ENCODE data around the gene KNOP1. TPM values are rescaled to one million over a fixed set of nuclear protein-coding genes. Genes with fewer than 3 reads are reported as not detected.

Gene KNOP1
- total RNA-seq, 1 donor from 2014 or later: 10.9 TPM

DNA sequence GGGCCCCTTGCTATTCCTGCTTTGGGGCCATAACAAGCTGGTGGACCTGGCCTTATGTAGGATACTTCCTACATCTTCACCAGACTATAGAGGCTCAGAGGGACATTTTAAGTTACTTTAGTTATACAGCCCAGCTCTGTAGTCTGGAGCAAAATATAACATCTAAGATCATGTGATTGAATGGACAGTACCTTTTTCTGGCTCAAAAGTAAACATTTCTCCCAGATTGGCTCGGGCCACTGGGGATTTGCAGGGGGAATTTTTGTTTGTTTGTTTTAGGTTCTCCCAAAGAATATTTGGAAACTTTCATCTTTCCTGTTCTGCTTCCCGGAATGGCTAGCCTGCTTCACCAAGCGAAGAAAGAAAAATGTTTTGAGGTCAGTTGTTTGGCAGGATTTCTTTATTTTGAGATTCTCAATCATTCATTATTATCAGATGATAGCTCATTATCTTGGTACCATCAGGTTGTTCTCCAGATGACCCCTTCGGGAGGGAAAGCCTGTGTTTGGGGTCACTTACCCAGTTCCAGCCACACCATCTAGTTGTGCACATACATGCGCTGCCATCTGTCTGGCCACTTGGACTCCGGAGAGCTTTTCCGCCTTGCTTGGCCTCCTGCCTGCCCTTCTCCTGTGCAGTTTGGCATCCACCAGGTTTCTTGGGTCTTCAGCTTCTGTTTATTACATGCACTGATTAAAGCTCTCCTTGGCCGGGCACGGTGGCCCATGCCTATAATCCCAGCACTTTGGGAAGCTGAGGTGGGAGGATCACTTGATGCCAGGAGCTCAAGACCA is 17.2 kb upstream of the KNOP1 start:
- ATAC-seq: no peak
- Histone ChIP-seq H3K9me3 (no peaks in the 10 kb centered on the region), H3K27ac (no peak overlapping the region), H3K27me3 (ENCODE audit: low read depth) (no peaks in the 10 kb centered on the region), H3K4me1 (no peaks in the 10 kb centered on the region), H3K4me3 (no peak overlapping the region), H3K36me3 (peaks cover 13% of the 10 kb centered on the region)
- TF ChIP-seq, protein P1, sequence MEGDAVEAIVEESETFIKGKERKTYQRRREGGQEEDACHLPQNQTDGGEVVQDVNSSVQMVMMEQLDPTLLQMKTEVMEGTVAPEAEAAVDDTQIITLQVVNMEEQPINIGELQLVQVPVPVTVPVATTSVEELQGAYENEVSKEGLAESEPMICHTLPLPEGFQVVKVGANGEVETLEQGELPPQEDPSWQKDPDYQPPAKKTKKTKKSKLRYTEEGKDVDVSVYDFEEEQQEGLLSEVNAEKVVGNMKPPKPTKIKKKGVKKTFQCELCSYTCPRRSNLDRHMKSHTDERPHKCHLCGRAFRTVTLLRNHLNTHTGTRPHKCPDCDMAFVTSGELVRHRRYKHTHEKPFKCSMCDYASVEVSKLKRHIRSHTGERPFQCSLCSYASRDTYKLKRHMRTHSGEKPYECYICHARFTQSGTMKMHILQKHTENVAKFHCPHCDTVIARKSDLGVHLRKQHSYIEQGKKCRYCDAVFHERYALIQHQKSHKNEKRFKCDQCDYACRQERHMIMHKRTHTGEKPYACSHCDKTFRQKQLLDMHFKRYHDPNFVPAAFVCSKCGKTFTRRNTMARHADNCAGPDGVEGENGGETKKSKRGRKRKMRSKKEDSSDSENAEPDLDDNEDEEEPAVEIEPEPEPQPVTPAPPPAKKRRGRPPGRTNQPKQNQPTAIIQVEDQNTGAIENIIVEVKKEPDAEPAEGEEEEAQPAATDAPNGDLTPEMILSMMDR (IDR thresholded peaks at IDR 0.05): no peak
- DNase-seq: no peak
- intact Hi-C loops (cut with DNase I): no loop called here

DNA sequence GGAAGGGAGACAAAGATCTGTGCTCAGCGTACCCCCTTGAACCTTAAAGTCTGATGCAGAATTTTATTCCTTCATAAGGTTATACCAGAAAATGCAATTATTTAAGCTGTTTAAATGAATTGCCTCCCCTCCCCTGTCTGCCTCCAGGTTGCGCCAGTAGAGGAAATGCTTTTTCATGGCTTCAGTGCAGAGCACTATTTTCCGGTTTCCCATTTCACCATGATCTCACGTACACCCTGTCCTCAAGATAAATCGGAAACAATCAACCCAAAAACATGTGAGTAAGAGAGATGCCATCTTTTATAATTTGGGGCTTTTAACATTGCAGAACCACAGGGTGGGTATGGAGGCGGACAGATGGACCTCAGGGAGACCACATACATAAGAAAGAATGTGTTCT is 15.5 kb upstream of the KNOP1 start:
- Histone ChIP-seq H3K4me3 (no peak overlapping the region), H3K27me3 (ENCODE audit: low read depth) (no peaks in the 10 kb centered on the region), H3K4me1 (no peaks in the 10 kb centered on the region), H3K27ac (no peak overlapping the region), H3K9me3 (no peaks in the 10 kb centered on the region), H3K36me3 (peaks cover 13% of the 10 kb centered on the region)
- TF ChIP-seq, protein P1 (IDR thresholded peaks at IDR 0.05): no peak
- no peak for ATAC-seq
- intact Hi-C loops (cut with DNase I): no loop called here
- no peak for DNase-seq

DNA sequence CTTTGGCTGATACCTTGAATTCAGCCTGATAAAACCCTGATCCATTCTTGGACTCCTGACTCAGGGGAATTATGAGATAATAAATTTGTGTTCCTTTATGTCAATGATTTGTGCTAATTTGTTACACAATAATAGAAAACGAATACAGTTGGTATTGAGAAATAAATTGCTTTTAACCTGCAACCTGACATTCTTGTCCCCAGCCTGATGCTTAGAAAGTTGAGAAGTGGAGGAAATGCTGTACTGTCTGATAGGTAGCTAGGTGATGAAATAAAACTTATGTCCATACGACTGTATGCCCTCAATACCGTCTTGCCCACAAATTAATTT is 10.6 kb upstream of the KNOP1 start:
- Histone ChIP-seq H3K4me1 (no peaks in the 10 kb centered on the region), H3K9me3 (no peaks in the 10 kb centered on the region), H3K4me3 (no peak overlapping the region), H3K27me3 (ENCODE audit: low read depth) (no peaks in the 10 kb centered on the region), H3K27ac (no peak overlapping the region), H3K36me3 (no peaks in the 10 kb centered on the region)
- TF ChIP-seq, protein P1 (IDR thresholded peaks at IDR 0.05): no peak
- no peak for ATAC-seq
- intact Hi-C loops (cut with DNase I): no loop called here
- no peak for DNase-seq

DNA sequence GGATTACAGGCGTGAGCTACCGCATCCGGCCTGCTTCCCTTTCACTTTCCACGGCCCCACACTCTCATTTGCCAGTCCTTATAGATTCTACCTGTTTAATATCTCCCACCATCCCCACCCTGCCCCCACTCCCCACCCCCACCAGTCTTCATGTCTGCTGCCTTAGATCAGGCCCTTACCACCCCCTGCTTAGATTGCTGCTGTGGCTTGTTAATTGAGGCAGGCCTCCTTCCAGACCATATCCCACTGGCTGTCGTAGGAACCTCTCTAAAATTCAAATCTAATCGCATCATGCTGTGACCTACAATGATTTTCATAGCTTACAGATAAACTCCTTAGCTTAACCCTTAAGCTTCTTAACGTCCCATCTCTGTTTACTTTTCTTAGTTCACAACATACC is 5.0 kb upstream of the KNOP1 start:
- Histone ChIP-seq H3K4me3 (no peak overlapping the region), H3K27me3 (ENCODE audit: low read depth) (no peaks in the 10 kb centered on the region), H3K27ac (no peak overlapping the region), H3K9me3 (no peaks in the 10 kb centered on the region), H3K36me3 (no peaks in the 10 kb centered on the region), H3K4me1 (peaks cover 16% of the 10 kb centered on the region)
- TF ChIP-seq, protein P1 (IDR thresholded peaks at IDR 0.05): no peak
- intact Hi-C loops (cut with DNase I): no loop called here
- ATAC-seq (no peak), DNase-seq (no peak)

DNA sequence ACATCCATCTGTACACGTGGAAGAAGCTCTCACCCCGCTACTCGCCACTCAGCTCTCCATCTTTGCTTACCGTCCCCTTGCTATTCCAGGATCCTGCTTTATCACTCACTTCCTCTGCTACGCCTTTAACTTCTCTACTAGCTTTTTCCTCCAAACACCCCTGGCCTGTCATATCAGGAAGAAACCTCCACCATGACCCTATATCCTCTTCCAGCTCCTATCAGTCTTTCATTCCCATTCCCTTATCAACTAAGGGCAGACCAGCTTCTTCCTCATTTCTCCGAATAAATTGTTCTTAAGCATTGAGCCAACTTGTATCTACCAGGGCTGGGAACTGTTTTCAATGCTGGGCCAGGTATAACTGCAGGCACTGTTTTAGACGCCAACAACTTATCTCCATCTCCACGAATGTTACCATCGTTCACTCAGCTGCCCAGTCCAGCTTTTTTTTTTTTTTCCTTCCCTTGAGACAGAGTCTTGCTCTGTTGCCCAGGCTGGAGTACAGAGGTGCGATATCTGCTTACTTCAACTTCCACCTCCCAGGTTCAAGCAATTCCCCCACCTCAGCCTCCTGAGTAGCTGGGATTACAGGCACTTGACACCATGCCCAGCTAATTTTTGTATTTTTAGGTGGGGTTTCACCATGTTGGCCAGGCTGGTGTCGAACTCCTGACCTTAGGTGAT is 4.4 kb upstream of the KNOP1 start:
- Histone ChIP-seq H3K27me3 (ENCODE audit: low read depth) (no peaks in the 10 kb centered on the region), H3K27ac (no peak overlapping the region), H3K36me3 (no peaks in the 10 kb centered on the region), H3K4me1 (peaks cover 16% of the 10 kb centered on the region), H3K4me3 (no peak overlapping the region), H3K9me3 (no peaks in the 10 kb centered on the region)
- intact Hi-C loops (cut with DNase I): no loop called here
- TF ChIP-seq, protein P1 (IDR thresholded peaks at IDR 0.05): no peak
- ATAC-seq (no peak), DNase-seq (no peak)

Data from lower lobe of right lung (tissue), 2 donors.